D341Med (cell line): Measurements from ENCODE around the gene PCNT.

Source experiments
- DNase-seq: peaks from one replicate; pipeline ENCODE4 v3.0.0; 2012; ENCODE audit warnings: low spot score

Gene PCNT

GRCh38 chr21:46409641-46410406, 85.9 kb downstream of the PCNT start:
- no peak for DNase-seq

DNA sequence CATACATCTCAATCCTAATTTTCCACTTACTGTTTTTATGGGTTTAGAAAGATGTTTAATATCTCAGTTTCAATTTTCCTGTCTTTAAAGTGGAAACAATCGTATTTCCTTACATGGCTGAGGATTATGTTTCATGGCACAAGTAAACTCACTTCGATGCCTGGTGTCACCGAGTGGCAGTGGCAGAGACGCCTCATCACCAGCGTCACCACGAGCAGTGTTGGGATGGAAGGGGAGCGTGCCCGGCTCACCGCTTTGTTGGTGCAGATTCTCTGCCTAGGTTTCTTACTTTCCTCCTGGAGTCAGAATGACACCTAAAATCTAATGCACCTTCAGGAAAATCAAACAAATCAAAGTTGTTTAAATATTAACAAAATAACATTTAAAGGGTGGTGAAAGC, 86.6 kb downstream of the PCNT start:
- no peak for DNase-seq

DNA sequence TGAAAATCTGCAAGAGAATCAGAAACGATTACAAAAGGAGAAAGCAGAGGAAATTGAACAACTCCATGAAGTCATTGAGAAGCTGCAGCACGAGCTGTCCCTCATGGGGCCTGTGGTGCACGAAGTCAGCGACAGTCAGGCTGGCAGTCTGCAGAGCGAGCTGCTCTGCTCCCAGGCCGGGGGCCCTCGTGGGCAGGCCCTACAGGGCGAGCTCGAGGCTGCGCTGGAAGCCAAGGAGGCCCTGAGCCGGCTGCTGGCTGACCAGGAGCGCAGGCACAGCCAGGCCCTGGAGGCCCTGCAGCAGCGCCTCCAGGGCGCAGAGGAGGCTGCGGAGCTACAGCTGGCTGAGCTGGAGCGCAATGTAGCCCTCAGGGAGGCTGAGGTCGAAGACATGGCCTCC, 87.3 kb downstream of the PCNT start:
- peak; percentile 21 for DNase-seq

DNA sequence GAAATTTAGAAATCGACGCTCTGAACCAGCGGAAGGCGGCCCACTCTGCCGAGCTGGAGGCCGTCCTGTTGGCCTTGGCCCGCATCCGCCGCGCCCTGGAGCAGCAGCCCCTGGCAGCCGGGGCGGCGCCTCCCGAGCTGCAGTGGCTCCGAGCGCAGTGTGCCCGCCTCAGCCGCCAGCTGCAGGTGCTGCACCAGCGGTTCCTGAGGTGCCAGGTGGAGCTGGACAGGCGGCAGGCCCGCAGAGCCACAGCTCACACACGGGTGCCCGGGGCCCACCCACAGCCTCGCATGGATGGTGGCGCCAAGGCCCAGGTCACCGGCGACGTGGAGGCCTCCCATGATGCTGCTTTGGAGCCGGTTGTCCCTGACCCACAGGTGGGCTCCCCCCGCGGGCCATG, 87.7 kb downstream of the PCNT start:
- DNase-seq: peak; percentile 27

DNA sequence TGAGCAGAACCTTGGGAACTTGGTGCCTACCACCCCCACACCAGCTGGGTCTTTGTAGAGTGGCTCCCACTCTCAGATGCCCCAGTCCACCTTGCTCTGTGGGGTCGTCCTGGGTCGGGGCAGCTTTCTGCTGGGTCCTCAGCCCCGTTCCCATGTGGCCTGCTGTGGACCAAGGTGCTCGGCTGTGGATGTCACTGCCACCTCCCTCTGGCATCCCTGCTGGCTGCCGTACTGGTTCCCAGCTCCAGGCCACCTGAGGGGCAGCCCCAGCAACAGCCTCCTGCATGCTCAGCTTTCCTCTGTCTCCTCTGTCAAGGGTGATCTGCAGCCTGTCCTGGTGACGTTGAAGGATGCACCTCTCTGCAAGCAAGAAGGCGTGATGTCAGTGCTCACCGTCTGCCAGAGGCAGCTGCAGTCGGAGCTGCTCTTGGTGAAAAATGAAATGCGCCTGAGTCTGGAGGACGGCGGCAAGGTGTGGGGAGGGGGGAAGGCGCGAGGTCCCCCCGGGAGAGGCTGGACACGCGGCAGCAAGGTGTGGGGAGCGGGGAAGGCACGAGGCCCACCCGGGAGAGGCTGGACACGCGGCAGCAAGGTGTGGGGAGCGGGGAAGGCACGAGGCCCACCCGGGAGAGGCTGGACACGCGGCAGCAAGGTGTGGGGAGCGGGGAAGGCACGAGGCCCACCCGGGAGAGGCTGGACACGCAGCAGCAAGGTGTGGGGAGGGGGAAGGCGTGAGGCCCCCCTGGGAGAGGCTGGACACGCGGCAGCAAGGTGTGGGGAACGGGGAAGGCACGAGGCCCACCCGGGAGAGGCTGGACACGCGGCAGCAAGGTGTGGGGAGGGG, 88.8 kb downstream of the PCNT start:
- DNase-seq: peak; percentile 12

DNA sequence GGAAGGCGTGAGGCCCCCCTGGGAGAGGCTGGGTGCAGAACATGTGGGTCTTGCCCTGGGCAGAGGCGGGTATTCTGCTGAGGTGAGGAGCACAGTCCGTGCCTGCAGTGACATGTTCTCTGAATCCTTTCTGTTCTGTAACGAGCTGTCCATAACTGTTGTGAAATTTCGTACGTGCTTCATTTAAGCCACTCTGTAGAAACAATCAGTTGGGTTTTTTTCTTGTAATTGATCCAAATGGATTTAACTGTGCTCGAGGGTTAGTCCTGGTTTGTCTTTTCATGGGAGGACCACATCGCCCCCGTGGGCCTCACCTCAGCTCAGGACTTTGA, 89.4 kb downstream of the PCNT start:
- peak; percentile 19 for DNase-seq

DNA sequence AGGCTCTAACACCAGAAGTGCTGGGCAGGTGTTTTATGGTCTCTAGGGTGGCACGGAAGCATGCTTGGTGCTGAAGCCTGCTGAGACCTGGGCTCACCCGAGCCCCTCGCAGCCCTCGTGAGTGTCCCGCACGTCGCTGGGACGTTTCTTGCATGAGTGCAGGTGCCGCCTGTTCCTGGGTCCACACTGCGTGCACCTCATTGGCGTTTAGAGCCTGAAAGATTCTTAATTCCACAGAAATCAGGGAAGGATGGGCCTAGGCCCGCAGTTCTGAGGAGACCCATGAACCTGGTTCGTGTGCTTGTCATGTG, 91.0 kb downstream of the PCNT start:
- peak; percentile 21 for DNase-seq

- peak; percentile 33 for DNase-seq
Measured at GRCh38 chr21:46416551-46416950, 92.6 kb downstream of the PCNT start.

DNA sequence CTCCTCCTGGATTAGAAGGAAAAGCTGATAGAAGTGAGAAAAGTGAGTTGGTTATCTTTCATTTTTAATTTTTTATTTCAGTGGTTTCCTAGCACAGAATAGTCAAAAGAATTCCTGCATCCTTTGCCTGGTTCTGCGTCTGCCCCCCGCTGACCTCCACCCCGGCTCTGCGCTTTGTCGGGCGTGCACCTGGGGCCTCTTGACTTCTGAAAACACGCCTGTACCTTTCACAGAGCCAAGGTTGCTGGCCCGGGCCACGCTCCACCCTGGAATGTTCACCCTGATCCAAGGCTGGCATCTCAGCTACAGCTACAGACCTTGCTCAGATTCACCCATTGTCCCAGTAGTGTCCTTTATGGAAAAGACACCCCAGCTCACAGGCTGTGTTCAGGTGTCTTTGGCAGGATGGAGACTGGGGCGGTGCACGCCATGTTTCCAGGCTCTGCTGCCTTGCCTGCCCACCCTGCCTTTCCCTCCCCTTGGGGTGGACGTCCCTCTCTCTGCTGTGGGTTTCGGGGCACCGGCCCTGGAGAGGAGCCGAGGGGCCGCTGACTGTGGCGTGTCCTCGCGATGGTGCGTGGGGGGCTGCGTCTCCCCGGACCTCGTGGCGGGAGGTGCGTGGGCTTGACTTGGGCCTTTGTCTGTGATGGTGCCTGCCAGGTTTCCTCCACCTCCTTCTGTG, 94.5 kb downstream of the PCNT start:
- peak; percentile 30 for DNase-seq

DNA sequence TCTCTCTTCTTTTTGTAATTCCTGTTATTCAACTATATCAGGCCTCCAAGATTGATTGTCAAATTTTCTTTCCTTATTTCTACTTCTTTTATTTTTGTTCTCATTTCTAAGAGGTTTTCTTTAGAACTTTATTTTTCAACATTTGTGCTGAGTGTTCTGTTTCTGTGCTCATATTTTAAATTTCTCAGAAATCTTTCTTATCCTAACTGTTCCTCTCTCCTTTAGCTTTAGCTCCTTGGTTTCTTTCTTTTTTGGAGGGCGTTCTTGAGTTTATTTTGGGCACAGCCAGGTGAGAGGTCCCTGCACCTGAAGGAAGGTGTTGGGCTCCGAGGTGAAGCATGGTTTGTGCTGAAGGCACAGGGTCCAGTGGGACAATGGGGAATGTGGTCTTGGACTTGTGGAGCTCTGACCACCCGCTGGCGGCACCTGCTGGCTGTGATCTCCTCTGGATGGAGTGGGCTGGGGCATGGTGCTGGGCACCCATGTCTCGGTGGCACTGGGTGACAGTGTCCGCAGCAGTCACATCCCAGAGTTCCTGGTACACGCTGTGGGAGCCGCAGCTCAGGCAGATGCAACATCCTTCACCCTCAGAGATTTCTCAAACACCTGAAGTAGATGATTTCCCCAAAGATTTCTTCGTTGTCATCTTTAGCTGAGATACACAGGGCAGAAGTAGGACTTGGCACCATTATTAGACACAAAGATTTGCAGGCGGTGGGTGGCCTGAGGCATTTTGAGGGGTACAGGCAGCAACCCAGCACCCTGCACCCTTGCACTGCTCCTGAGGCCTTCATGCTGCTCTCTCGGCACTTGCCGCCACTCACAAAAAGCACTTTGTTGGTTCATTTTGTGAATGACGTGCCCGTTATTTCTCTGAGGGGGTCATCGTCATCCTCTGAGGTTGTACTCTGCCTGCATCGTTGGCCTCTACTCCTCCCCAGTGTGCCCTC, 96.6 kb downstream of the PCNT start:
- no peak for DNase-seq

- DNase-seq: peak; percentile 30
Measured at GRCh38 chr21:46421191-46421750, 97.3 kb downstream of the PCNT start.

DNA sequence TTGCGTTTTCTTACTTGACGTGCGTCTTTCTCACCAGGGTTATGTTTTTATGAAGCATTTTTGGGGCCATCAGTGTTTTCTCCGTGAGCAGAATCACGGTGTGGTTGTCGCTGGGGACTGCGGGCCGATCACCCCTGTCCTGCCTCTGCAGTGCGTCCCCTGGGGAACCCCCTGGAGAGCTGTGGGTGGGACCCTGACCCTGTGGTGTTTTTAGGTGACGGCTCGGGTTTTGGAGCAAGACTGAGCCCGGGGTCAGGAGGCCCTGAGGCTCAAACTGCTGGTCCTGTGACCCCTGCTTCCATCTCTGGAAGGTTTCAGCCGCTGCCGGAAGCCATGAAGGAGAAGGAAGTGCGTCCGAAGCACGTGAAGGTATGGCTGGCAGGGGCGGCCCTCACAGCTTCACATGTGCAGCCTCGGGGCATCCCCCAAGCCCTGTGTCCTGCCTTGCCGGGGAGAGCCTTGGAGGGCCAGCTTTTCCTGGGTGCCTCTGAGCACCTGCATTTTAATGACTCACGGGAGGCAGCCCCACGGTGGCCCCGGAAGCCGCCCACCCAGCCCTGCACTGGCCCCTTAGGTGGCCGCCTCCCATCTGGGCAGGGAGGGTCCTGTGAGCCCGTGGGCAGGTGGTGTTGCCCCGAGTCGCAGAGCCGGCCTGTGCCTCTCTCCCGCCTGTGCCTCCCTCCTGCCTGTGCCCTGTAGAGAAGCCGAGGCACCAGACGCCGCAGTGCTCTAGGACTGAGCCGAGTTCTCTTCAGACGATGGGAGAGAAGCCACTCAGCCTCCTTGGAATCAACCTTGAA, 98.0 kb downstream of the PCNT start:
- DNase-seq: peak; percentile 26

DNA sequence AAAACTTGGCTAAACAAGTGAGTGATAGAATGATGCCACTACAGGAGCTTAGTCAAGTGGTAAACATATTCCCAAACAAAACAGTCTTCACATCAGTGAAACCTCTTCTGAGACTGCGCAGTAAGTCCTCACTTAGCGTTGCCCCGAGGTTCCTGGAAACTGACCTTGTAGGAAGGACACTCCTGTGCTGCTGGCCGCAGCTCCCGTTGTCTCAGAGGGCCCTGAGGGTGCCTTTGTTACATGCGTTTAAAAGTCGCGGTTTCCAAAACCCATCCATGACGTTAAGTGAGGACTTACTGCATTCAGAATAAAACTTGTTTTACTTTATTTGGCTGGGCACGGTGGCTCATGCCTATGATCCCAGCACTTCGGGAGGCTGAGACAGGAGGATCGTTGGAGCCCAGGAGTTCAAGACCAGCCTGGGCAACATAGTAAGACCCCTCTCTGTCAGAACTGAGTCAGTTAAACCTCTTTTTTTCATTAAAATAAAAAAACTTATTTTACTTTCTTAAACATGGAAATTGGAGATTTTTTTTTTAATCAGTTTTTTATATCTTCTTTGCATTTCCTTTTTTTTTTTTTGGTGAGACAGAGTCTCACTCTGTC, 98.8 kb downstream of the PCNT start:
- no peak for DNase-seq

GRCh38 chr21:46423546-46424038, 99.6 kb downstream of the PCNT start:
- DNase-seq: no peak

DNA sequence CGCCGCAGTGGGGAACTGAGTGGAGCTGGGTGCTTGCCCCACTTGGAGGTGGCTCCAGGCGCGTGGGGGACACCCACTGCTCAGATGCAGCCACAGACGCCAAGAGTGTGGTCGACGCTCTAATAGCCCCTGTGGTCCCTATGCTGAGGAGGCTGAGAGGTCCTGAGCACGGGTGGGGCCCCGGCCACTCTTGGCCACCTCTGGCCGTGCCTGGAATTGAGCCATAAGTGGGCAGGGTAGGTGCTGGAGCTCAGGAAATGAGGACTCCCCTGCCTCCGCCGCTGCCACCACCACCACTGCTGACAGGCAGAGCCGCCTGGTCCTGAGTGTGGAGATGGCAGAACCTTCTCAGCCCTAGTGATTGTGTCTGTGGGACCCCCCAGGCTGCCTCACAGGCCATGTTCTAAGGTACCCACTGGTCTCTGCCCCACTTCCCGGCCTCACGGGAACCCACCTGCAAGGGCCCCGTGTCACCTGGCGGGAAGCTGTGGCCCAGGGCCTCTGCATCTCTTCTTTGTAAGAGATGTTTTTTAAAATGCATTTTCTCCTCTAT, 100.2 kb downstream of the PCNT start:
- DNase-seq: peak; percentile 36

- DNase-seq: peak; percentile 24
Measured at GRCh38 chr21:46424621-46425020, 100.7 kb downstream of the PCNT start.

GRCh38 chr21:46425041-46425440, 101.1 kb downstream of the PCNT start:
- DNase-seq: peak; percentile 18

- peak; percentile 31 for DNase-seq
Measured at GRCh38 chr21:46425571-46425970, 101.6 kb downstream of the PCNT start.

DNA sequence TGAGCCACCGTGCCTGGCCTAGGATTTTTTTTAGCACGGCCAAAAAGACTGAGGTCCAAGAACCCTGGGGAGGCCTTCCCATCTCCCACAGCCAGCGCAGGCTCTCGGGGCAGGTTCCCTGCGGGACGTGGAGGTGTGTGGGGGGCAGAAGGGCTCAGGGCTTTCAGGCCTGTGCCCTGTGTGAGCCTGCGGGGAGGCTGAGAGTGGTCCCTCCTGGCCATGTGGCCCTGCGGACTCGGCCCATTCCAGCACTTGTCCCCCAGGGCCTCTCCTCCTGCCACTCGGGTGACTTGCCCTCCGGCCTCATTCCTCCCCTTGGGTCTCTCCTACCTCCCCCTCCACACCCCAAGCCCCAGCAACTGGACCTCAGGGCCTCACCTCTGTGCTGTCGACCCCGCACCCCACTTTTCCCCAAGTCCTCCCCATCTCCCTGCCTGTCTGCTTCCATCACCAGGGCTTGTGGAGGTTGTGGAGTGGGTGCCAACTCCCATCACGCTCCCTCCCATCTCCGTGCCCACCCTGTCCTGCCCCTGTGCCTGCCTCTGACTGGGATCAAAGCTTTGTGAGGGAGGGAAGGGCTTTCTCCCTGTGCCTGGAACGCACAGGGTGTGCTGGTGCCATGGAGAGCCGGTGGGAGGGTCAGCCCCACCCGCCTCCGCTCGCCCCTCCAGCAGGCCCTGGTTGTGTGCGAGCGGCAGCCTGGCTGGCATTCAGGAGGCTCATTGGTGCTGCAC, 102.5 kb downstream of the PCNT start:
- DNase-seq: peak; percentile 21
